Right forelimb (tissue), 1 donor: ENCODE measurements around the gene ELP1.
"Not testable (repeated sequence)": the region's sequence is repeated elsewhere in the genome, so short reads cannot be mapped to it uniquely, and the experiment has no call there.

Source experiments
- DNase-seq: peaks from one replicate; pipeline ENCODE4 v3.0.0-alpha.2; 2018

Gene ELP1

DNA sequence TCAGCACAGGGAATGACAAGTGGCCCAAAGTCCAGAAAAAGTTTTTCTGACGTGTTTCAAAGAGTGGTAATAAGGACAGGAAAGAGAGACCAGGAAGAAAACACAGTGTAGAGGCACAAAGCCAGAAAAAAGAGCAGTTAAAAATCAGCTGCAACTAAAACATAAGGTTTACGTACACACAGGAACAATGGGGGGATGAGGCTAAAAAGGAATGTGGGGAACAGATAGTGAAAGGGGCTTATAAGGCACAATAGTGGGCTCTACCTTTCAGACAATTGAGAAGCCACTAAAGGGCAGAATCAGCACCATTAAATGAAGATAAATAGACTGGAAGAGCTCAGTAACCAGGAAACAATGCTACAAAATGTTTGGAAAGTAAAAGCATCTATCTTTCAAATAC, 5.5 kb downstream of the ELP1 start:
- DNase-seq = no peak

DNA sequence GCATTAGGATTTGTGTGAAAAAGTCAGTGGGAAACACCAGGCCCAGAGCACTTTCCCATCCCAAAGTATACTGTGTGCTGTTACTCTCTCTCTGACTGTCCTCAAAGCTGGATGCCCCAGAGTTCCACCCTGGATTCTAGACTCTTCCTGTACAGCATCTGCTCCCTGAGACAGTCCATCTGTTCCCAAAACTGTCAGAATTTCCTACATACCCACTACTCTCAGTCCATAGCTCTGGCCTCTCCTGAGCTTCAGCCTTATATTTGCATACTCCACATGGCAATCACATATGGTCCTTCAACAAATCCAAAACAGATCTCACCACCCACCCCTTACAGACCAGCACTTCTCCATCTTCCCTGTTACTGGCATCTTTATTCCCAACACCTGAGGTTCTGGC, 9.5 kb downstream of the ELP1 start:
- DNase-seq = no peak

DNA sequence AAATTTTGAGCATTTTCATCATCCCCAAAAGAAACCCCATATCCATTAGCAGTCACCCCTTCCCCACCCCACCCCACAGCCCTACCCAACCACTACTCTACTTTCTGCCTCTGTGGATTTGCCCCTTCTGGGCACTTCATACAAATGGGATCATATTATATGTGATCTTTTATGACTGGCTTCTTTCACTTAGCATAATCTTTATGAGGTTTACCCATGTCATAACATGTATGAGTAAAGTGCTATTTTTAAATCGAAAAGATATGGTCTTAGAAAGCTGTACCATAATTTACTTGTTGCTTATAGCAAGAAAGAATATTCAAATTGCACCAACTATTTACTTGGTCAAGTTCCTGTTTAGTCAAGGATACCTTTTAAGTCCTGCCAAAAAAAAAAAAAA, 12.7 kb downstream of the ELP1 start:
- no peak for DNase-seq

DNA sequence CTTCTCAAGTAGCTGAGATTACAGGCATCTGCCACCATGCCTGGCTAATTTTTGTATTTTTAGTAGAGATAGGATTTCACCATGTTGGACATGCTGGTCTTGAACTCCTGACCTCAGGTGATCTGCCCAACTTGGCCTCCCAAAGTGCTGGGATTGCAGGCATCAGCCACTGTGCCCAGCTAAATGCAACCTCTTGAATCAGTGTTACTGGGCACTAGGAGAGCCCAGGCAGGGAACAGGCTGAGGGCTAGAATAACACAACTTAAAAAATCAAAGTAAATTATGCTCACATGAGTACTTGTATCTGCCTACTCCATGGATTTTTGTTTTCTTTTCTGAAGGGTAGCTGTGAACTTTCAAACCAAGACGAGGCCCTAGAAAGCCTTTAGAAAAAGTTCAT, 13.5 kb downstream of the ELP1 start:
- DNase-seq = not testable (repeated sequence)

DNA sequence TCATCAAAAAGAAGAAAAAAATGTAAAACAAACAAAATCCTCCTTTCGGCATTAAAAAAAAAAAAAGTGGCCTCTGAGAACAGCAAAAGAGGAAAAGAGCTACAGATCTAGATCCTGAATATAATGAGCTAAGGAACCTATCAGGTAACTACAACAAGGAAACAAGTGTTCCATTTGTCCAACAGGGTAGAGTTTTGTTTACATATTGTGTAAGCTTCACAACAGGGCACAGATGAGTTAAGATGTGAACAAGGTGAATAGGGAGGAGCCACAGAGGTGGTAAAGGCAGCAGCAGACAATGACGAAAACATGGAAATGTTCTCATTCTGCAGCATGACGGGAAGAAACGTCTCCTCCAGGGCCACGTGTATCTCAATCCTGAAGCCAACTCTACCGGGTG, 14.4 kb downstream of the ELP1 start:
- DNase-seq = no peak

DNA sequence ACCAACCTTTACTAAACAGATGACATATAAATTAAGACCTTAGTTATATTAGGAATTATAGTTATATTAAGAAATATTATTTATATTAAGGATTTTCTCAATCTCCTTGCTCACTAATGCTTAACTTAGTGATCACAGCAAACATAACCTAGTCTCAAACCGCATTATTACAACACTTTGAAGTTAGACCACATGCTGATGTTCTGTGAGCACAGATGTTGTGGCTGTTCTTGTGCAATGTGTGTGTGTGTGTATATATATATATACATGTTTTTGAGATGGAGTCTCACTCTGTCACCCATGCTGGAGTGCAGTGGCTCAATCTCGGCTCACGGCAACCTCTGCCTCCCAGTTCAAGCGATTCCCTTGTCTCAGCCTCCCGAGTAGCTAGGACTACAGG, 20.5 kb downstream of the ELP1 start:
- no peak for DNase-seq

DNA sequence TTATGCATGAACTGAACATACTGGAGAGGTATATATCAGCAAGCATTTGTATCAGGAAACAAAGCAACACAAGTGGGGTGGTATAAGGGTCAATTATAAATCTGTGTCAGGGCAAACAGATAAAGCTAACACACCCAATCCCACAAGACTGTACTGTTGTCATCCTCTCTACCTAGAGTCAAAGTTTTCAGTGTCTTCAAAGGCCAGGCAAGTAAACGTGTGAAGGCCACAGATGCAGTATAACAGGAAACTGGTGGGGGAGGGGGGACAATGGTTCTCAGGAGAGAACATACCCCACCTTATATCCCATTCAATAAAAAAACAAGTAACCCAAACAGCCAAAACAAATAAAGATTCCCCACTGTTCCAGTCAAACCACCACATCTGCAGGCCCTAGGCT, 22.1 kb downstream of the ELP1 start:
- no peak for DNase-seq

DNA sequence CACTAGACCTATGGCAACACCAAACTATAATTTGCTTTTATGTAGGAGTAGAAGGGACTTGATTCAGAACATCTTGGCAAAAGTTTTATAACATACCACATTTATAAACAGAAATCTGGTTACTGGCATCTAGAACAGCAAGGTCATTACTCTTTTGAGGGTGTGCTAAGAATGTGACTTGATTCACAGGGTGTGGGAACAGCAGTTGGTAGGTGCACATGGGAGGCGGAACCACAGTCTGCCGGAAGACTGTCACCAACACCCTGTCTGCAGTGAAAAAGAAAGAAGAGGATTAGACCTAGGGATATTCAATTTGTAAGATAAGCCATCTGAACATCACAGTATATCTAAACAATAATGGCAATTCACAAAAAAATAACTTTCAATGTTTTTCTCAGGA, 23.0 kb downstream of the ELP1 start:
- DNase-seq = no peak

DNA sequence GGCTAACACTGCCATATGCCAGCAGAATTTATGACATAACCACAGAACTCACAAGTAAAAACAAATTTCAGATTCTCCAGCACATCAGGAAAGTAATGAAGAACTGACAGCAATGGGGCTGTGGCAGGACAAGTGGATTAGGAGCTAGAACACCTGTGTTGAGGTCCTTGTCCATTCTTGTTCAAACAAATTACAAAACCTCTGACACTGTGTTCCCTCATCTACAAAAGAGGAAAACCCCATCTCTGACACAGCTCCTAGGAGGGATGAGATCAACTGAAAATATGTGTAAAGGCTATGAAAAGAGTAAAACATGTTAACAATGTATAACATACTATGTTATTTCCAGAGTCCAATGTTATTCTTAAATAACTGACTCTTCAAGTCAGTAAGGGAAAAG, 23.5 kb downstream of the ELP1 start:
- no peak for DNase-seq

DNA sequence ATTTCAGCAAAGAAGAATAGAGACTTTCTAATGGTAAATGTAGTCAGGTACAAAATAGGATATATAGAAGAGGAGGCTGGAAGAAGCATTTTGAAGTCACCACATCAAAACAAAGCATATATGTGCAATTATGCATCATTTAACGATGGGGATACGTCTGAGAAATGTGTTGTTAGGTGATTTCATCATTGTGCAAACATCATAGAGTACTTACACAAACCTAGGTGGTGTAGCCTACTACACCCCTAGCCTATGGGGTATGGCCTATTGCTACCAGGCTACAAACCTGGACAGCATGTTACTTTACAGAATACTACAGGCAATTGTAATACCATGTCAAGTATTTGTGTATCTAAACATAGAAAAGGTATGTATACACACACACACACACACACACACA, 28.4 kb downstream of the ELP1 start:
- DNase-seq = no peak

DNA sequence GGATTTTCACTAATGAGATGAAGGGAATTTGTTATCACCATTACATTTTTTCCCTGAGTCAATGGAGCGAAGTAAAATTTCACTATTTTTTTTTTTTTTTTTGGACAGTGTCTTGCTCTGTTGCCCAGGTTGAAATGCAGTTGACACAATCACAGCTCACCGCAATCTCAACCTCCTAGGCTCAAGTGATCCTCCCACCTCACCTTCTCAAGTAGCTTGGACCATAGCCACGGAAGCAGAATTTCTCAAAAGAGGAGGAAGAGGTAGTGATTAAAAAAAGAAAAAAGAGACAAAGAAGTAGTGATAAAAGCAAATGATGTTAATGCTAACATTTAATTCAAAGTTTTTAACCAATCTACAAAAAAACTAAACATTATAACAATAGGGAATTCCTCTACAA, 29.8 kb downstream of the ELP1 start:
- DNase-seq = no peak

DNA sequence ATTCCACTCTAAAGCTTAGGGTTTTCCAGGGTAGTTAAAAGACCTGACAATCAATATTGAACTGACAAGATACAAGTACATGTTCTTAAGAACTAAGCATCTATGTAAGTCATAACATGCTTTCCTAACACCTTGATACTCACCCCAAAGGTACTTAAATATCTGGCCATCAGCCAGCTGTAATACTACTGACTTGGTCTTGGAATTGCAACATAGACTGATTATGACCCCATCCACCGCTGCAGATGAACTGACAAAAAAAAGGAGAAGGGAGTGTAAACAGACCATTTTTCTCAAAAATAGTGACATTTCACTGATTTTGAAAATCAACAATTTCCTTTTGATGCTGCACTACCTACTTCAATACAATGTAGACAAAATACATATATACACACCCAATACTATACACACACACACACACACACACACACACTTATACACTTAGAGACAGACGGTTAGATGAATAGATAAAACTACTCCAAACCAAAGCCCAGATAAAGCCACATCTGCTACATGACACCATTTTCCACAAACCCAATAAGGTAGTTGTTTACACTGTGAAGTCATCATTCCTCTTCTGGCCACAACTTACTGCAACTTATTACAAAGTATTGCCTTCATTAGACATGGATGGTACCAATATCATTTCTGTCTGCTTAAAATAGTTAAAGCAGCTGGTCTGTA, 30.4 kb downstream of the ELP1 start:
- no peak for DNase-seq

DNA sequence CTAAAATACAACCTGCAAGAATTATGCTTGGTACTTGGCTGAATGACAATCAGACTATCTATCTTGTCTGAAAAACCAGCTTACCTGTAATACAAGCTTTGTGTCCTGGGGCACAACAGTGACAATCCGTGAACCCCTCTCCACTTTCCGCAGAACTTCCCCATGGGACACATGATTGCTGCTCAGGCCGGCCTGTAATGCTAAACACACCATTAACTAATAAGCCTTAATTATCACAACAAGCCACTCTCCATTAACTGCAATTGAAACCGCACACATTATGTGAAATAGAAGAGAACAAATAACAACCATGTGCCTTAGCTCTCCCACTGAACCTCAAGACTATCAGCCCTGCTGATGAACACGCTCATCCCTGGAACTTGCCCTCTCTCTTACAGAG, 33.7 kb downstream of the ELP1 start:
- DNase-seq = no peak

DNA sequence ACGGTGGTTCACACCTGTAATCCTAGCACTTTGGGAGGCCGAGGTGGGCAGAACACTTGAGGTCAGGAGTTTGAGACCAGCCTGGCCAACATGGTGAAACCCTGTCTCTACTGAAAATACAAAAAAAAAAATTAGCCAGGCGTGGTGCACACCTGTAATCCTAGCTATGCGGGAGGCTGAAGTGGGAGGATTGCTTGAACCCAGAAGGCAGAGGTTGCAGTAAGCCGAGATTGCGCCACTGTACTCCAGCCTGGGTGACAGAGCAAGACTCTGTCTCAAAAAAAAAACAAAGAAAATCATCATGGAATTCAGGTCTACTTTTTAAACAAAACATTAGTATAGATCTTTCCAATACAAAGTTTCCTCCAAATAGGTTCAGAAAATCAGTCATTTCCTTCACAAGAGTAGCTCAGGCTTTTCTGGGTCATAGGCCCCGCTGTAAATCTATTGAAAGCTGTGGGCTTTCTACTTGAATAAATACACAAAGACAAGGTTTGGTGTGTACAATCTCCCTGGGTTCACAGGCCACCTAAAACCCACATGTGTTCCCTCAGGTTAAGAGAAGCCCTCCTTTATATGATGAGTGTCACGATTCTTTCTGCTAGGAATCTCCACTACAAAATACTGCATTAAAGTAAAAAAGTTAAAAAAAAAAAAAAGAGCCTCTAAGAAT, 34.8 kb downstream of the ELP1 start:
- not testable (repeated sequence) for DNase-seq

DNA sequence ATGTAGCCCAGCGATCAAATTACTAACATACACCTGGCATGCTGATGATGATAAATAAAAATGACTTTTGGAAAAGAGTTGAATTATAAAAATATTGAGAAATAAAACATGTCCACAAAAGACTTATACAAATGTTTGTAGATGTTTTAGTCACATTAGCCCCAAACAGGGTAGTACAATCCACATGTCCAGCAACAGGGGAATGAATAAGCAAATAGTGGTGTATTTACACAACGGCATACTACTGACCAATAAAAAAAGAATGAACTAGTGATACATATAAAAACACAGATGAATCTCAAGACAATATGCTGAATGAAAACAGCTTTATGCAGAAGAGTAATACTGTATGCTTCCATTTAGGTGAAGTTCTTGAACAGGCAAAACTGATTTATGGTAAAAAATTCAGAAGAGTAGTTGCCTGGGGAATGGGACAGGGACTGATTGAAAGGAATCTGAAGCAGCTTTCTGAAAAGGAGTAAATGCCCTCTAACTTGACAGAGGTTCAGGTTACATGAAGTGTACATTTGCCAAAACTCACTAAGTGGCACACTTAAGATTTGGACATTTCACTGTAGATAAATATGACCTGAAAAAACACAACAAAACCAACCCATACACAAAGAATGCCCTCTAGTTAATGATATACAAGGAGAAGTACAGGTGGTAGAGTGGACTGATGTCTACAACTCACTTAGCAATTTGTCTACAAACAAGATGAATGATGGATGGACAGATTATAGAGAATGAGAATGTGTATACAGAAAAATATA, 36.4 kb downstream of the ELP1 start:
- DNase-seq = no peak

DNA sequence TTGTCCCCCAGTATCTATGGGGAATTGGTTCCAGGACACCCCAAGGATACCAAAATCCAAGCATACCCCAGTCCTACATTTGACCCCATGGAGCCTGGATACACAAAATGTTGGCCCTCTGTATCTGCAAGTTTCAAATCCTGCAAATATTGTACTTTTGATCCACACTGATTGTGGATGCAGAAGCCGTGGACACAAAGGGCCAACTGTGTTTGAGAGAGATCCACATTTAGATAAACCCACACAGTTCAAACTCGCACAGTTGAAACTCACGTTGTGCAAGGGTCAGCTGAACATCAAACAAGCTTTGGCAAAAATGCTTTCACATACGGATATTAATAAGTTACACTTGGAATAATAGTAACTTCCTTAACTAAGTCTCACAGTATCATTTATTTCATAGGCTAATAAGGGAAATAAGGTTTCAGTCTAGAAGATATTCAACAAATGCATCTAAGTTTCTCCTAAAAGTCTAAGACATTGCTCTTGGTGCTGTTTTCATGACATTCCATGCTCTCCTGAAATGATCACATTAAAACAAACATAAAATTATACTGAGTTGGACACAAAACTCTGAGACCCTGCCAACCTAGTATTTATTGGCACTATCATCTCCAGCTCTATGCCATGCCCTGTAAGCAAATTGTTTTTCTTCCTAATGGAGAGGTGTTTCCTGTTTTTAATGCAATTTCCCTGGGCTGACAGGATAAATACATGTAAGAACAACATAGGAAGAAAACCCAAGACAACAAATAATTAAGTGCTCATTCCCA, 39.5 kb downstream of the ELP1 start:
- DNase-seq = no peak

DNA sequence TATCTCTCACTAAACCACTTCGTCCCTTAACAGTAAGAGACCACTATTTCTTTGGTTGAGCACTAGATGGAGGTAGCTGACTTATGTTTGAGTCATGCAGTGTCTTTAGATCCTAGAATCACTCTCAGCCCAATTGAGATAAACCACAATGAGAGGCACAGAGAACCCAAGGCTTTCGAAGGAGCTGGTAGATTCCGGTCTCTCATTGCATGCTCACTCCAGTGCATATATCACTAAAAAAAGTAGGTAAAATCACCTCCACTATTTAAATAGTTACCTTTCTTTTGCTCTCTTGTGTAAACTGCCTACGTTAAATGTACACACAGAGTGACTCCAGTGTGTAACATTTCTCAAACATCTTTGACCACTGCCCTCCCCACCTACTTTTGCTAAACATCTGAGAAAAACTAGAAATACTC, 44.3 kb downstream of the ELP1 start:
- no peak for DNase-seq

DNA sequence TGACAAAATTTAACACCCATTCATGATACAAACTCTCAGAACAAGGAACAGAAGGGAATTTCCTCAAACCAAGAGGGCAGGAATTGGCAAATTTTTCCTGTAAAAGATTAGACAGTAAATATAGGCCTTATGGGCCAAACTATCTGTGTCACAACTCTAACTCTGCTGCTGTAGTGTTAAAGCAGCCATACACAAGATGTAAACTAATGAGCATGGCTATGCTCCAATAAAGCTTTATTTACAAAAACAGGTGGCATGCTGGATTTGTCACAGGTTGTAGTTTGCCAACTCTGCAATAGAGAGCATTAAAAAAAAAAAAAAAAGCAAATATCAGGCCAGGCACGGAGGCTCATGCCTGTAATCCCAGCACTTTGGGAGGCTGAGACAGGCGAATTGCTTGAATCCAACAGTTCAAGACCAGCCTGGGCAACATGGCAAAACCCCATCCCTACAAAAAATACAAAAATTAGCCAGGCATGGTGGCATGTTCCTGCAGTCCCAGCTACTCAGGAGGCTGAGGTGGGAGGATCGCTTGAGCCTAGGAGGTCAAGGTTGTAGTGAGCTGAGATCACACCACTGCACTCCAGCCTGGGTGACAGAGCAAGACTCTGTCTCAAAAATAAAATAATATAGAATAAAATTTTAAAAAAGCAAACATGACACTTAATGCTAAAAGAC, 47.2 kb downstream of the ELP1 start:
- not testable (repeated sequence) for DNase-seq

DNA sequence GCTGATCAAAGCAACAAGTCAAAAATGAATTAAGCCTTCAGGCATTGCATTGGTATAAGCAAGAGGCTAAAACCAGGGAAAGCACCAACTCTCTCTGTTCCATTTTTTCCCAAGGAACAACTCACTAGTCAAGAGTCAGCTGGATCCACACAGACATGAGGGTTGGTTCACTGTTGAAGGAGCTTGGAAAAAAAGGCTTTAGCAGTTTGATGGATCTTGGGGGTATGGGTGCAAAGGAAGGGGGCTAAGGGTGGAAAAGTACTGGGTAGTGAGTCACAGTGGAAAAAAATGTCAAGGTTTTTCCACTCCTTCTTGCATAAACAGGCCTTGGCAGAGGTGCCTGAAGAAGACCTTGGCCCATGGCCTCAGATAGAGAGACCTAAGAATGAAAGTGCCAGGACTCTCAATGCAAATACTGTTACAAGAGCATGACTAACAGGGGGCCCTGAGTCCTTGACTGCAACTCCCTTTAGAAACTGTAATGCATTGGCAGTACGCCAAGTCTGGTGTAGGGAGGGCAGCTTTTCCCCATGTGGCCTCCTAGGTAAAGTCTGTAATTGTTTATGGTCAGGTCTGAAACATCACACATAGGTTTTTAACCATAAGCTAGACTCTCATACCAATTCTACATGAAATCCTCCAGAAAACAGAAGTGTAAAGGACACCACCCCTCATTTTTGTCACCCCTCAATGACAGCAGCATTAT, 48.1 kb downstream of the ELP1 start:
- no peak for DNase-seq

DNA sequence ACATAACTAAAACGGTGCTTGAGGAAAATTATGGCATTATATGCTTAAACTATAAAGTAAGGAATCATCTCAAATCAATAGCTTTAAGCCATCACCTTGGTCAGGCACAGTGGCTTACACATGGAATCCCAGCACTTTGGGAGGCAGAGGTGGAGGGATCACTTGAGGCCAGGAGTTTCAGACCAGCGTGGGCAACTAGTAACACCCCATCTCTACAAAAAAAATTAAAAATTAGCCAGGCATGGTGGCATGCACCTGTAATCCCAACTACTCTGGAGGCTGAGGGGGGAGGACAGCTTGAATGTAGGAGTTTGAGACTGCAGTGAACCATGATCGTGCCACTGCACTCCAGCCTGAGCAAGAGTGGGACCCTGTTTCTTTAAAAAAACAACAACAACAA, 49.2 kb downstream of the ELP1 start:
- no peak for DNase-seq

DNA sequence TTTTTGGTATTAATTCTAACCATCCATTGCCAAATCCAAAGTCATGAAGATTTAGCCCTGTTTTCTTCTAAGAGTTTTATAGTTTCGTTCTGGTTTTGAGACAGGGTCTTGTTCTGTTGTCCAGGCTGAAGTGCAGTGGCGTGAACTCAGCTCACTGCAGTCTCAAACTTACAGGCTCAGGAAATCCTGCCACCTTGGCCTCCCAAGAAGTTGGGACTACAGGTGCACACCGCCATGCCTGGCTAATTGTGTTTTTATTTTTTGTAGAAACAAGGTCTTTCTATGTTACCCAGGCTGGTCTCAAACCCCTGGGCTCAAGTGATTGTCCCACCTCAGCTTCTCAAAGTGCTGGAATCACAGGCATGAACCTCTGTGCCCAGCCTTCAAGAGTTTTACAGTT, 50.8 kb downstream of the ELP1 start:
- no peak for DNase-seq
